Left hindlimb (tissue), 1 donor: Measurements from ENCODE around the gene MIF.
"Not testable (repeated sequence)": the region's sequence is repeated elsewhere in the genome, so short reads cannot be mapped to it uniquely, and the experiment has no call there.

ENCODE experiments used
- DNase-seq: peaks from one replicate; pipeline ENCODE4 v3.0.0-alpha.2; 2018

MIF gene

GRCh38 chr22:23904573-23905254 is 10.5 kb downstream of the MIF start:
- peak; percentile 66 for DNase-seq

GRCh38 chr22:23906641-23907040 is 12.5 kb downstream of the MIF start:
- DNase-seq, result no peak

- not testable (repeated sequence) for DNase-seq
These were observed 13.2 kb downstream of the MIF start for GRCh38 chr22:23907423-23907822.

- DNase-seq, result no peak
These were observed 14.5 kb downstream of the MIF start for GRCh38 chr22:23908587-23909205.

GRCh38 chr22:23909296-23909898 is 15.2 kb downstream of the MIF start:
- no peak for DNase-seq

- no peak for DNase-seq
These were observed 16.5 kb downstream of the MIF start for GRCh38 chr22:23910496-23911190.

- no peak for DNase-seq
These were observed 17.3 kb downstream of the MIF start for GRCh38 chr22:23911318-23911980.

GRCh38 chr22:23912293-23912903 is 18.2 kb downstream of the MIF start:
- DNase-seq, result no peak

GRCh38 chr22:23913306-23913660 is 19.1 kb downstream of the MIF start:
- DNase-seq, result no peak

GRCh38 chr22:23913661-23914353 is 19.6 kb downstream of the MIF start:
- DNase-seq, result peak; percentile 100

- DNase-seq, result no peak
These were observed 21.1 kb downstream of the MIF start for GRCh38 chr22:23915290-23915689.

GRCh38 chr22:23920267-23920611 is 26.1 kb downstream of the MIF start:
- not testable (repeated sequence) for DNase-seq

GRCh38 chr22:23921586-23922201 is 27.5 kb downstream of the MIF start:
- DNase-seq, result not testable (repeated sequence)

- no peak for DNase-seq
These were observed 28.7 kb downstream of the MIF start for GRCh38 chr22:23922921-23923320.

- DNase-seq, result no peak
These were observed 30.9 kb downstream of the MIF start for GRCh38 chr22:23925020-23925606.

GRCh38 chr22:23926561-23926960 is 32.4 kb downstream of the MIF start:
- no peak for DNase-seq

GRCh38 chr22:23938328-23939016 is 44.3 kb downstream of the MIF start:
- DNase-seq, result no peak

- no peak for DNase-seq
These were observed 44.8 kb downstream of the MIF start for GRCh38 chr22:23939017-23939357.

GRCh38 chr22:23940166-23940565 is 46.0 kb downstream of the MIF start:
- DNase-seq, result not testable (repeated sequence)
